HG03060 (cell line): ENCODE results near the gene AMDHD2.
"Not testable (repeated sequence)": the region's sequence is repeated elsewhere in the genome, so short reads cannot be mapped to it uniquely, and the experiment has no call there.

Experiments used
- ATAC-seq: cut with Tn5 transposase; IDR thresholded peaks from one replicate; pipeline ENCODE4 v1.9.1; 2021; ENCODE audit warnings: low read depth, moderate number of reproducible peaks; ENCODE audit not compliant: unreplicated experiment

The AMDHD2 gene

GRCh38 chr16:2520097-2520783 is at the start of gene AMDHD2:
Gene AMDHD2, plus strand, starts transcription at chr16:2520371. Its CDS starts 88 bp downstream, at chr16:2520459.
- no peak for ATAC-seq

- ATAC-seq: no peak
Measured at GRCh38 chr16:2470603-2471015, 49.6 kb upstream of the AMDHD2 start.

- no peak for ATAC-seq
Measured at GRCh38 chr16:2471016-2471652, 49.0 kb upstream of the AMDHD2 start, which contains the start of gene NTN3. Gene NTN3, plus strand, starts transcription at chr16:2471297. Its CDS starts 405 bp downstream, at chr16:2471702.

GRCh38 chr16:2471653-2472487 is 48.3 kb upstream of the AMDHD2 start:
- no peak for ATAC-seq

GRCh38 chr16:2472488-2472864 is 47.7 kb upstream of the AMDHD2 start:
- ATAC-seq: no peak

- ATAC-seq: no peak
Measured at GRCh38 chr16:2472885-2473445, 47.2 kb upstream of the AMDHD2 start.

GRCh38 chr16:2473446-2473926 is 46.7 kb upstream of the AMDHD2 start:
- ATAC-seq: no peak

- no peak for ATAC-seq
Measured at GRCh38 chr16:2473999-2474876, 45.9 kb upstream of the AMDHD2 start.

- no peak for ATAC-seq
Measured at GRCh38 chr16:2474877-2475412, 45.2 kb upstream of the AMDHD2 start, which contains the start of gene TBC1D24. Gene TBC1D24, plus strand, starts transcription at chr16:2475127. Its CDS starts 21,022 bp downstream, at chr16:2496149.

- ATAC-seq: no peak
Measured at GRCh38 chr16:2475413-2476344, 44.5 kb upstream of the AMDHD2 start.

GRCh38 chr16:2476345-2476720 is 43.8 kb upstream of the AMDHD2 start:
- no peak for ATAC-seq

GRCh38 chr16:2476741-2477140 is 43.4 kb upstream of the AMDHD2 start:
- no peak for ATAC-seq

GRCh38 chr16:2477327-2477726 is 42.8 kb upstream of the AMDHD2 start:
- no peak for ATAC-seq

GRCh38 chr16:2478279-2478678 is 41.9 kb upstream of the AMDHD2 start:
- no peak for ATAC-seq

GRCh38 chr16:2479996-2480395 is 40.2 kb upstream of the AMDHD2 start:
- ATAC-seq: not testable (repeated sequence)

- no peak for ATAC-seq
Measured at GRCh38 chr16:2480948-2481347, 39.2 kb upstream of the AMDHD2 start.

- ATAC-seq: no peak
Measured at GRCh38 chr16:2481676-2482075, 38.5 kb upstream of the AMDHD2 start.

GRCh38 chr16:2482249-2482648 is 37.9 kb upstream of the AMDHD2 start:
- no peak for ATAC-seq
